SK-N-SH (cell line): Measurements from ENCODE around the gene OPRPN. TPM values are rescaled to one million over a fixed set of nuclear protein-coding genes. Genes with fewer than 3 reads are reported as not detected.

Source experiments
- CTCF ChIA-PET: fragments of 300-600, 350-600 bp; formaldehyde crosslinking; extraction: SDS; loops from one replicate; lab custom pipeline; 2021; lab: Yijun Ruan, JAX
- POLR2A ChIA-PET: fragments of 350-600 bp; sonication (Branson Sonifier 250); formaldehyde crosslinking; extraction: SDS; loops from one replicate; lab custom pipeline; 2020; ENCODE audit warnings: antibody characterized with exemption, inconsistent platforms; lab: Yijun Ruan, JAX
- DNase-seq: peaks from one replicate; pipeline ENCODE4 v3.0.0; 2012
- H2AFZ ChIP-seq: fragments of 200-600 bp; sonication (generic); 2 replicates; pipeline ENCODE4 v1.8.1; 2016; ENCODE audit warnings: antibody characterized with exemption, mild to moderate bottlenecking, low read depth
- H3F3A ChIP-seq: fragments of 200-600 bp; sonication (generic); replicated peaks from 2 replicates; pipeline ENCODE3; 2016; ENCODE audit warnings: antibody characterized with exemption, mild to moderate bottlenecking; ENCODE audit not compliant: insufficient read depth
- H3K27ac ChIP-seq, 2 experiments: fragments of 200-500 bp in 1 of 2; fragments of 200-600 bp in 1 of 2; sonication (Bioruptor generic) in 1 of 2; sonication (generic), shearing (Covaris generic) in 1 of 2; 2 replicates each; pipeline versions ENCODE4 v1.5.1 to v1.6.1; 2014 to 2016; ENCODE audit warnings: low read depth in 2 of 2, inconsistent platforms in 1 of 2, low read length in 1 of 2, mild to moderate bottlenecking in 1 of 2, mixed read lengths in 1 of 2
- H3K27me3 ChIP-seq: fragments of 200-600 bp; sonication (generic), shearing (Covaris generic); 2 replicates; pipeline ENCODE4 v1.6.1; 2016; ENCODE audit warnings: mixed run types; ENCODE audit not compliant: insufficient read depth
- H3K36me3 ChIP-seq, 2 experiments: fragments of 200-500 bp in 1 of 2; fragments of 200-600 bp in 1 of 2; sonication (Bioruptor generic) in 1 of 2; sonication (generic) in 1 of 2; replicated peaks in 1 of 2; 2 replicates each; pipeline versions ENCODE3 to v1.5.1; 2014 to 2016; ENCODE audit warnings: low read length in 1 of 2, mild to moderate bottlenecking in 1 of 2; ENCODE audit not compliant: insufficient read depth in 2 of 2, control insufficient read depth in 1 of 2
- H3K4me1 ChIP-seq, 2 experiments: fragments of 200-500 bp in 1 of 2; fragments of 200-600 bp in 1 of 2; sonication (Bioruptor generic) in 1 of 2; sonication (generic), shearing (Covaris generic) in 1 of 2; 2 replicates each; pipeline versions ENCODE4 v1.5.1 to v1.6.1; 2014 to 2016; ENCODE audit warnings: low read depth in 1 of 2, low read length in 1 of 2, mixed run types in 1 of 2; ENCODE audit not compliant: insufficient read depth in 2 of 2, control insufficient read depth in 1 of 2
- H3K4me2 ChIP-seq: fragments of 200-600 bp; sonication (generic), shearing (Covaris generic); 2 replicates; pipeline ENCODE4 v1.6.1; 2017; ENCODE audit warnings: mixed run types
- H3K4me3 ChIP-seq, 2 experiments: fragments of 200-500 bp in 1 of 2; fragments of 200-600 bp in 1 of 2; sonication (Bioruptor generic) in 1 of 2; sonication (generic), shearing (Covaris generic) in 1 of 2; 2 replicates each; pipeline versions ENCODE4 v1.5.1 to v1.8.1; 2014 to 2016; ENCODE audit warnings: low read depth in 2 of 2, inconsistent platforms in 1 of 2, low read length in 1 of 2, mild to moderate bottlenecking in 1 of 2, mixed read lengths in 1 of 2, moderate library complexity in 1 of 2
- H3K79me2 ChIP-seq: fragments of 200-600 bp; sonication (generic); 2 replicates; pipeline ENCODE4 v1.8.1; 2017; ENCODE audit warnings: mild to moderate bottlenecking; ENCODE audit not compliant: insufficient read depth
- H3K9ac ChIP-seq: fragments of 200-600 bp; sonication (generic); 2 replicates; pipeline ENCODE4 v1.6.1; 2017; ENCODE audit warnings: mixed run types
- H3K9me2 ChIP-seq: fragments of 200-600 bp; sonication (generic); 2 replicates; pipeline ENCODE4 v1.6.1; 2017; ENCODE audit warnings: mixed run types
- H3K9me3 ChIP-seq: fragments of 200-600 bp; sonication (generic); 2 replicates; pipeline ENCODE4 v1.6.1; 2017; ENCODE audit warnings: mixed run types, mild to moderate bottlenecking, moderate library complexity
- H4K20me1 ChIP-seq: fragments of 200-600 bp; sonication (generic); 2 replicates; pipeline ENCODE4 v1.6.1; 2017; ENCODE audit warnings: mild to moderate bottlenecking, mixed run types; ENCODE audit not compliant: insufficient read depth
- EZH2phosphoT487 ChIP-seq: fragments of 200-600 bp; sonication (generic); IDR thresholded peaks from 2 replicates; pipeline ENCODE4 v1.6.1; 2017; ENCODE audit warnings: low read depth, mixed run types, mild to moderate bottlenecking, antibody characterized with exemption, moderate library complexity, borderline replicate concordance
- FOSL2 ChIP-seq: IDR thresholded peaks from 2 replicates; pipeline ENCODE4 v1.4.0; 2012; ENCODE audit warnings: low read depth, mild to moderate bottlenecking, moderate library complexity, borderline replicate concordance
- GABPA ChIP-seq: IDR thresholded peaks from 2 replicates; pipeline ENCODE4 v1.4.0; 2012; ENCODE audit warnings: low read depth, mild to moderate bottlenecking
- GATA2 ChIP-seq: sonication (generic); formaldehyde crosslinking; IDR thresholded peaks from 2 replicates; pipeline ENCODE4 v1.5.0; 2020; ENCODE audit warnings: mild to moderate bottlenecking, missing genetic modification reagents
- RAD21 ChIP-seq: IDR thresholded peaks from 2 replicates; pipeline ENCODE4 v1.6.1; 2012; ENCODE audit warnings: mild to moderate bottlenecking, low read length
- RFX5 ChIP-seq: IDR thresholded peaks from 2 replicates; pipeline ENCODE4 v1.6.1; 2012; ENCODE audit warnings: mild to moderate bottlenecking, improper control_type of control experiment, low read length
- RXRA ChIP-seq: IDR thresholded peaks from 2 replicates; pipeline ENCODE4 v1.4.0; 2012; ENCODE audit warnings: low read depth, mild to moderate bottlenecking, borderline replicate concordance
- SIN3A ChIP-seq: IDR thresholded peaks from 2 replicates; pipeline ENCODE4 v1.6.1; 2012; ENCODE audit warnings: low read depth, mild to moderate bottlenecking, low read length, moderate library complexity, borderline replicate concordance
- SMC3 ChIP-seq: IDR thresholded peaks from 2 replicates; pipeline ENCODE4 v1.6.1; 2012; ENCODE audit warnings: low read depth, low read length, improper control_type of control experiment
- TEAD4 ChIP-seq: IDR thresholded peaks from 2 replicates; pipeline ENCODE4 v1.4.0; 2012; ENCODE audit warnings: mild to moderate bottlenecking, borderline replicate concordance; ENCODE audit not compliant: insufficient read depth
- YY1 ChIP-seq: IDR thresholded peaks from 2 replicates; pipeline ENCODE4 v1.4.0; 2012; ENCODE audit warnings: low read depth, mild to moderate bottlenecking
- WGBS: methylation state at CpG from one replicate; pipeline ENCODE4 v1.1.6; 2017; ENCODE audit warnings: low lambda C conversion rate; 5-methylcytosine and 5-hydroxymethylcytosine counted together
- polyA plus RNA-seq, 3 experiments: library from polyadenylated mRNA; depleted of rRNA; stranded (reverse); fragments of >200 nt; gene quantifications; 2 replicates each; pipeline ENCODE4 v1.2.3, GENCODE V29; 2012
- TF ChIP-seq, protein P1 (sequence below): IDR thresholded peaks from 2 replicates; pipeline ENCODE4; 2012
- TF ChIP-seq, protein P2 (sequence below): IDR thresholded peaks from 2 replicates; pipeline ENCODE4 v1.6.1; 2012; ENCODE audit warnings: mild to moderate bottlenecking, low read depth, low read length, moderate library complexity
- TF ChIP-seq, protein P3 (sequence below): IDR thresholded peaks from 2 replicates; pipeline ENCODE4 v1.4.0; 2012; ENCODE audit warnings: low read depth
- TF ChIP-seq, protein P4 (sequence below): IDR thresholded peaks from 2 replicates; pipeline ENCODE4 v1.4.0; 2012; ENCODE audit warnings: low read depth, borderline replicate concordance

Gene OPRPN
- polyA plus RNA-seq, 1 of the 3 experiments (the other 2 are of a cell fraction), result not detected

DNA sequence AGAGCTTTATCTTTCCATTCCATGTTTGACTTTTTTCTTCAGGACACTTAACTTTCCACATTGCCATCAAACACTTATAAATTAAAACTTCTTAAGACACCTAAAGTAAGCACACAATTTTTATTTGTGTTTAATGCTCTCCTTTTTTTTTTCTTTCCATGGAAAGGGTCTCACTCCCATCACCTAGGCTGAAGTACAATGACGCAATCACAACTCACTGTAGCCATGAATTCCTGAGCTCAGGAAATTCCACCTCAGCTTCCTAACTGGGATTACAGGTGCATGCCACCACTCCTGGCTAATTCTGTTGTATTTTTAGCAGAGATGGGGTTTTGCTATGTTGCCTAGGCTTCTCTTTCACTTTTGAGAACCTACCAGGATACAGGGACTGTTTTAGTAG, 29.9 kb upstream of the OPRPN start:
- H3K4me2 ChIP-seq, result no peak overlapping the region
- no peaks in the 10 kb centered on the region for H3K36me3 ChIP-seq
- no peak overlapping the region for H3K9ac ChIP-seq
- H3K27ac ChIP-seq, result no peak overlapping the region
- POLR2A ChIA-PET, result no interaction called here
- no peaks in the 10 kb centered on the region for H3F3A ChIP-seq
- no peaks in the 10 kb centered on the region for H3K9me3 ChIP-seq
- WGBS, result 8% methylated on average over 1 of the region's 1 CpG
- H4K20me1 ChIP-seq, result no peaks in the 10 kb centered on the region
- no peaks in the 10 kb centered on the region for H3K27me3 ChIP-seq
- no peak overlapping the region for H3K4me3 ChIP-seq
- H3K79me2 ChIP-seq, result no peaks in the 10 kb centered on the region
- no peak overlapping the region for H2AFZ ChIP-seq
- H3K4me1 ChIP-seq, result no peaks in the 10 kb centered on the region
- TF ChIP-seq, protein P1, sequence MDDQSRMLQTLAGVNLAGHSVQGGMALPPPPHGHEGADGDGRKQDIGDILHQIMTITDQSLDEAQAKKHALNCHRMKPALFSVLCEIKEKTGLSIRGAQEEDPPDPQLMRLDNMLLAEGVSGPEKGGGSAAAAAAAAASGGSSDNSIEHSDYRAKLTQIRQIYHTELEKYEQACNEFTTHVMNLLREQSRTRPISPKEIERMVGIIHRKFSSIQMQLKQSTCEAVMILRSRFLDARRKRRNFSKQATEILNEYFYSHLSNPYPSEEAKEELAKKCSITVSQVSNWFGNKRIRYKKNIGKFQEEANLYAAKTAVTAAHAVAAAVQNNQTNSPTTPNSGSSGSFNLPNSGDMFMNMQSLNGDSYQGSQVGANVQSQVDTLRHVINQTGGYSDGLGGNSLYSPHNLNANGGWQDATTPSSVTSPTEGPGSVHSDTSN, result no peak
- TF ChIP-seq, protein P2, sequence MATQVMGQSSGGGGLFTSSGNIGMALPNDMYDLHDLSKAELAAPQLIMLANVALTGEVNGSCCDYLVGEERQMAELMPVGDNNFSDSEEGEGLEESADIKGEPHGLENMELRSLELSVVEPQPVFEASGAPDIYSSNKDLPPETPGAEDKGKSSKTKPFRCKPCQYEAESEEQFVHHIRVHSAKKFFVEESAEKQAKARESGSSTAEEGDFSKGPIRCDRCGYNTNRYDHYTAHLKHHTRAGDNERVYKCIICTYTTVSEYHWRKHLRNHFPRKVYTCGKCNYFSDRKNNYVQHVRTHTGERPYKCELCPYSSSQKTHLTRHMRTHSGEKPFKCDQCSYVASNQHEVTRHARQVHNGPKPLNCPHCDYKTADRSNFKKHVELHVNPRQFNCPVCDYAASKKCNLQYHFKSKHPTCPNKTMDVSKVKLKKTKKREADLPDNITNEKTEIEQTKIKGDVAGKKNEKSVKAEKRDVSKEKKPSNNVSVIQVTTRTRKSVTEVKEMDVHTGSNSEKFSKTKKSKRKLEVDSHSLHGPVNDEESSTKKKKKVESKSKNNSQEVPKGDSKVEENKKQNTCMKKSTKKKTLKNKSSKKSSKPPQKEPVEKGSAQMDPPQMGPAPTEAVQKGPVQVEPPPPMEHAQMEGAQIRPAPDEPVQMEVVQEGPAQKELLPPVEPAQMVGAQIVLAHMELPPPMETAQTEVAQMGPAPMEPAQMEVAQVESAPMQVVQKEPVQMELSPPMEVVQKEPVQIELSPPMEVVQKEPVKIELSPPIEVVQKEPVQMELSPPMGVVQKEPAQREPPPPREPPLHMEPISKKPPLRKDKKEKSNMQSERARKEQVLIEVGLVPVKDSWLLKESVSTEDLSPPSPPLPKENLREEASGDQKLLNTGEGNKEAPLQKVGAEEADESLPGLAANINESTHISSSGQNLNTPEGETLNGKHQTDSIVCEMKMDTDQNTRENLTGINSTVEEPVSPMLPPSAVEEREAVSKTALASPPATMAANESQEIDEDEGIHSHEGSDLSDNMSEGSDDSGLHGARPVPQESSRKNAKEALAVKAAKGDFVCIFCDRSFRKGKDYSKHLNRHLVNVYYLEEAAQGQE, result no peak
- TF ChIP-seq FOSL2, result no peak
- no peak for TF ChIP-seq GATA2 (CRISPR knock-in tag)
- TF ChIP-seq, protein P3, sequence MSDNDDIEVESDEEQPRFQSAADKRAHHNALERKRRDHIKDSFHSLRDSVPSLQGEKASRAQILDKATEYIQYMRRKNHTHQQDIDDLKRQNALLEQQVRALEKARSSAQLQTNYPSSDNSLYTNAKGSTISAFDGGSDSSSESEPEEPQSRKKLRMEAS, result no peak
- no peak for TF ChIP-seq RXRA
- TF ChIP-seq RAD21, result no peak
- no peak for TF ChIP-seq SMC3
- TF ChIP-seq GABPA, result no peak
- TF ChIP-seq, protein P4, sequence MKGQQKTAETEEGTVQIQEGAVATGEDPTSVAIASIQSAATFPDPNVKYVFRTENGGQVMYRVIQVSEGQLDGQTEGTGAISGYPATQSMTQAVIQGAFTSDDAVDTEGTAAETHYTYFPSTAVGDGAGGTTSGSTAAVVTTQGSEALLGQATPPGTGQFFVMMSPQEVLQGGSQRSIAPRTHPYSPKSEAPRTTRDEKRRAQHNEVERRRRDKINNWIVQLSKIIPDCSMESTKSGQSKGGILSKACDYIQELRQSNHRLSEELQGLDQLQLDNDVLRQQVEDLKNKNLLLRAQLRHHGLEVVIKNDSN, result no peak
- no peak for TF ChIP-seq RFX5
- TF ChIP-seq SIN3A, result no peak
- TF ChIP-seq TEAD4, result no peak
- TF ChIP-seq EZH2phosphoT487, result no peak
- no peak for TF ChIP-seq YY1
- no peak for DNase-seq
- H3K9me2 ChIP-seq, result no peaks in the 10 kb centered on the region
- CTCF ChIA-PET, result no interaction called here
